SJSA1 (cell line): ENCODE data around the gene PTX4. TPM values are rescaled to one million over a fixed set of nuclear protein-coding genes. Genes with fewer than 3 reads are reported as not detected.
A peak's percentile ranks its signal among the peaks of the same experiment; 100 is the strongest.
"Not testable (repeated sequence)": the region's sequence is repeated elsewhere in the genome, so short reads cannot be mapped to it uniquely, and the experiment has no call there.

Experiments used
- DNase-seq, 2 experiments: peaks; one replicate each; pipeline ENCODE4 v3.0.0-alpha.2; 2015 to 2020; ENCODE audit warnings: low spot score in 2 of 2, low read depth in 1 of 2
- H3K27ac ChIP-seq: fragments of 250-450 bp; sonication (Bioruptor Pico); 2 replicates; pipeline ENCODE4 v1.5.1; 2020; ENCODE audit warnings: mild to moderate bottlenecking, moderate library complexity
- H3K27me3 ChIP-seq: fragments of 250-450 bp; sonication (Bioruptor Pico); replicated peaks from 2 replicates; pipeline ENCODE4 v1.5.1; 2020; ENCODE audit warnings: mild to moderate bottlenecking, moderate library complexity
- H3K36me3 ChIP-seq: fragments of 250-450 bp; sonication (Bioruptor Pico); 2 replicates; pipeline ENCODE4 v1.5.1; 2020; ENCODE audit warnings: mild to moderate bottlenecking
- H3K4me1 ChIP-seq: fragments of 250-450 bp; sonication (Bioruptor Pico); replicated peaks from 2 replicates; pipeline ENCODE4 v1.6.1; 2021; ENCODE audit warnings: mild to moderate bottlenecking
- H3K4me3 ChIP-seq: fragments of 250-450 bp; sonication (Bioruptor Pico); 2 replicates; pipeline ENCODE4 v1.5.1; 2020; ENCODE audit warnings: mild to moderate bottlenecking
- H3K9me3 ChIP-seq: fragments of 250-450 bp; sonication (Bioruptor Pico); replicated peaks from 2 replicates; pipeline ENCODE4 v1.5.1; 2020; ENCODE audit warnings: mild to moderate bottlenecking
- total RNA-seq: library from RNA; depleted of rRNA; stranded (reverse); fragments of >200 nt; shearing (Covaris generic); gene quantifications from 2 replicates; pipeline ENCODE4 v1.2.3, GENCODE V29; 2014

Gene PTX4
- total RNA-seq, 1 experiment from 2014 or later, result not detected

DNA sequence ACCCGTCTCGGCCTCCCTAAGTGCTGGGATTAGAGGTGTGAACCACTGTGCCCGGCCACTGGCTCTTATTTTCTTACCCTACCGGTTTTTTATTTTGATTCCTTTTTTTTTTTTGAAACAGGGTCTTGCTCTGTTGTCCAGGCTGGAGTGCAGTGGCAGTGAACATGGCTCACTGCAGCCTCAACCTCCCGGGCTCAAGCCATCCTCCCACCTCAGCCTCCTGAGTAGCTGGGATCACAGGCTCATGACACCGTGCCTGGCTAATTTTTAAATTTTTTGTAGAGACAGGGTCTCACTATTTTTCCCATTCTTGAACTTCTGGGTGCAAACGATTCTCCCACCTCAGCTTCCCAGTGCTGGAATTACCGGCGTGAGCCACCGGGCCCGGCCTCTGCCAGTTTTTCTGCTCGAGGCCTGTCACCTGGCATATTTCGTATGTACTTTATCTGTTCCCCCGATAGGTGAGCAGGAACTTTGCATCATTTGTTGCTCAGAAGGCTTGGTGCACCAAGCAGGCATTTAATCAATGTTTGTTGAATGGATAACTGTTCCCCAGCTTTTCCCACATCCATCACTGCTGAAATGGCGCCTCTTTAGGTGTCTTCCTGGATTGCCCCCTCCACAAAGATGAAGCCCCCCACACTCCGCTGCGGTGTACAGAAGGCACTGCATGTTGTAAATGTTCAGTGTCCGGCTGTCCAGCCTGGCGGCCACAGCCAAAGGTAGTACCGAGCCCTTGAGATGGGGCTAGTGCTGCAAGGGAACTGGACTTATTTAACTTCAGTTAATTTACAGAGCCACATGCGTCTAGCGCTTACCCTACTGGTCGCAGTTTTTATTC lies 3.6 kb upstream of the PTX4 start:
- Histone ChIP-seq H3K36me3 (peaks cover 32% of the 10 kb centered on the region), H3K27me3 (no peaks in the 10 kb centered on the region), H3K4me1 (peaks cover 13% of the 10 kb centered on the region), H3K4me3 (peak overlapping the region; percentile 66), H3K9me3 (0 out of 2 replicates have a peak, but pooled peaks cover 2% of the 10 kb centered on the region), H3K27ac (no peak overlapping the region)
- DNase-seq, result no peak

GRCh38 chr16:1491327-1491726 lies 2.6 kb upstream of the PTX4 start:
- H3K27ac ChIP-seq, result no peak overlapping the region

GRCh38 chr16:1489077-1489476 lies 333 bp upstream of the PTX4 start:
- H3K4me3 ChIP-seq, result no peak overlapping the region
- H3K27me3 ChIP-seq, result no peaks in the 10 kb centered on the region; the same call in 1 of the 2 replicates
- no peak overlapping the region for H3K27ac ChIP-seq
- no peak for DNase-seq
- H3K4me1 ChIP-seq, result peaks cover 6% of the 10 kb centered on the region
- peaks cover under 1% of the 10 kb centered on the region; the same call in 1 of the 2 replicates for H3K36me3 ChIP-seq
- 0 out of 2 replicates have a peak, but pooled peaks cover 2% of the 10 kb centered on the region for H3K9me3 ChIP-seq

More at GRCh38 chr16:1491327-1491726, 2.6 kb upstream of the PTX4 start:
- Histone ChIP-seq H3K4me1 (peaks cover 13% of the 10 kb centered on the region), H3K4me3 (no peak overlapping the region), H3K9me3 (0 out of 2 replicates have a peak, but pooled peaks cover 2% of the 10 kb centered on the region), H3K36me3 (peaks cover 23% of the 10 kb centered on the region), H3K27me3 (no peaks in the 10 kb centered on the region; the same call in 1 of the 2 replicates)
- no peak for DNase-seq

- peaks cover 5% of the 10 kb centered on the region for H3K4me1 ChIP-seq
- H3K27me3 ChIP-seq, result no peaks in the 10 kb centered on the region; the same call in 1 of the 2 replicates
- DNase-seq, result no peak
- no peak overlapping the region for H3K4me3 ChIP-seq
- H3K9me3 ChIP-seq, result 0 out of 2 replicates have a peak, but pooled peaks cover 2% of the 10 kb centered on the region
- no peaks in the 10 kb centered on the region for H3K36me3 ChIP-seq
- no peak overlapping the region for H3K27ac ChIP-seq
Measured at GRCh38 chr16:1488054-1488601, 616 bp downstream of the PTX4 start.

DNA sequence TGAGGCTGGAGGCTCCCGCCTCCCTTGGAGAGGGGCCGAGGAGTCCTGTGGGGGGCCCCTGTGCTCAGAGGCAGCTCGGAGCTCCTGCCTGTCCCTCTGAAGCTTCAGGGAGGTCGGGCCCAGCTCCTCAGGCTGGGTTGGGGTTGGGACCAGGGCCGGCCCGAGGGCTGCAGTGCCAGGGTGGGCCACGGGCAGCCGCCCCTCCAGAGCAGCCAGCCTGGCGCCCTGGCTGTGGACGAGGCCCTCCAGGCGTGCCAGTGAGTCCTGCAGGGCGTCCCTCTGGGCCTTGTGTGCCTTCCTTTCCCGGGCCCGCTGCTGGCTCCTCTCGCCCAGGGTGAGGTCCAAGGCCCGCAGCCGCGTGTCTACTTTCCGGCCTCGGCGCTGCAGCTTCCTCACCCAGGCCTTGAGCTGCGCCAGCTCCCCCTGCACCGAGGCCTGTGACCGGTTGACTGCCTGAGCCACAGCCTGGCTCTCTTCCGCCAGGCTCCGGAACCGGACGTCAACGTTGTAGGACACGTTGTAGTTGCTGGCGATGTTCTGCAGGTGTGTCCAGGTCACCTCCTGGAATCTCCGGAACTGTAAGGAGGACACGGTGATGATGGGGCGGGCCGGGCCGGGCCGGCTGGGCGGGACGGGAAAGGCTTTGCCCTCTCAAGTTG lies 1.2 kb downstream of the PTX4 start:
- H3K9me3 ChIP-seq, result no peaks in the 10 kb centered on the region
- H3K27me3 ChIP-seq, result no peaks in the 10 kb centered on the region; the same call in 1 of the 2 replicates
- H3K36me3 ChIP-seq, result no peaks in the 10 kb centered on the region
- no peak for DNase-seq
- H3K27ac ChIP-seq, result no peak overlapping the region
- H3K4me3 ChIP-seq, result no peak overlapping the region
- H3K4me1 ChIP-seq, result no peaks in the 10 kb centered on the region; the same call in 1 of the 2 replicates

- Histone ChIP-seq H3K27ac (no peak overlapping the region), H3K4me3 (no peak overlapping the region), H3K27me3 (no peaks in the 10 kb centered on the region; the same call in 1 of the 2 replicates), H3K9me3 (no peaks in the 10 kb centered on the region), H3K36me3 (no peaks in the 10 kb centered on the region), H3K4me1 (peaks cover 4% of the 10 kb centered on the region)
- no peak for DNase-seq
Measured at GRCh38 chr16:1486551-1487390, 2.0 kb downstream of the PTX4 start.

- no peaks in the 10 kb centered on the region for H3K36me3 ChIP-seq
- H3K27me3 ChIP-seq, result no peaks in the 10 kb centered on the region; the same call in 1 of the 2 replicates
- H3K4me3 ChIP-seq, result no peak overlapping the region
- no peak overlapping the region for H3K27ac ChIP-seq
- H3K9me3 ChIP-seq, result no peaks in the 10 kb centered on the region
- peaks cover 4% of the 10 kb centered on the region for H3K4me1 ChIP-seq
- DNase-seq, result no peak
Measured at GRCh38 chr16:1485847-1486496, 2.8 kb downstream of the PTX4 start.

- Histone ChIP-seq H3K36me3 (no peaks in the 10 kb centered on the region), H3K4me3 (no peak overlapping the region), H3K27ac (no peak overlapping the region), H3K9me3 (no peaks in the 10 kb centered on the region), H3K4me1 (peaks cover 4% of the 10 kb centered on the region), H3K27me3 (no peaks in the 10 kb centered on the region; the same call in 1 of the 2 replicates)
- DNase-seq, result peak; percentile 20 to 72
Measured at GRCh38 chr16:1481906-1482835, 6.6 kb downstream of the PTX4 start.

- H3K36me3 ChIP-seq, result peaks cover 10% of the 10 kb centered on the region
- not testable (repeated sequence) for H3K4me3 ChIP-seq, H3K27me3 ChIP-seq, H3K9me3 ChIP-seq, H3K27ac ChIP-seq, DNase-seq
- peaks cover 24% of the 10 kb centered on the region for H3K4me1 ChIP-seq
Measured at GRCh38 chr16:1478937-1479336, 9.8 kb downstream of the PTX4 start.

DNA sequence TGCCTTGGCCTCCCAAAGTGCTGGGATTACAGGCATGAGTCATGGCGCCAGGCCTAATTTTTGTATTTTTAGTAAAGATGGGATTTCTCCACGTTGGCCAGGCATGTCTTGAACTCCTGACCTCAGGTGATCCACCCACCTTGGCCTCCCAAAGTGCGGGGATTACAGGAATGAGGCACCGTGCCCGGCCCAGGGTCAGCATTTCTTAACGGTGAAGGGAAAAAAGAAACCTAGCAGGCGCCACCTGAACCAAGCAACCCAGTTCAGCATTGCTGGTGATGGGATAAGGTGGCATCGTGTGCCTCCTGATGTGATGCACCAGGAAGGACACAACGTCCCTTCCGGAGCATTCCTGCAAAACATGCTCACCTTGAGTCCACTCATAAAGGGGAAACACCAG lies 11.7 kb downstream of the PTX4 start:
- peaks cover 26% of the 10 kb centered on the region for H3K4me1 ChIP-seq
- H3K9me3 ChIP-seq, result no peaks in the 10 kb centered on the region
- no peak for DNase-seq
- H3K27me3 ChIP-seq, result no peaks in the 10 kb centered on the region
- no peak overlapping the region for H3K4me3 ChIP-seq
- no peak overlapping the region for H3K27ac ChIP-seq
- peaks cover 10% of the 10 kb centered on the region for H3K36me3 ChIP-seq

DNA sequence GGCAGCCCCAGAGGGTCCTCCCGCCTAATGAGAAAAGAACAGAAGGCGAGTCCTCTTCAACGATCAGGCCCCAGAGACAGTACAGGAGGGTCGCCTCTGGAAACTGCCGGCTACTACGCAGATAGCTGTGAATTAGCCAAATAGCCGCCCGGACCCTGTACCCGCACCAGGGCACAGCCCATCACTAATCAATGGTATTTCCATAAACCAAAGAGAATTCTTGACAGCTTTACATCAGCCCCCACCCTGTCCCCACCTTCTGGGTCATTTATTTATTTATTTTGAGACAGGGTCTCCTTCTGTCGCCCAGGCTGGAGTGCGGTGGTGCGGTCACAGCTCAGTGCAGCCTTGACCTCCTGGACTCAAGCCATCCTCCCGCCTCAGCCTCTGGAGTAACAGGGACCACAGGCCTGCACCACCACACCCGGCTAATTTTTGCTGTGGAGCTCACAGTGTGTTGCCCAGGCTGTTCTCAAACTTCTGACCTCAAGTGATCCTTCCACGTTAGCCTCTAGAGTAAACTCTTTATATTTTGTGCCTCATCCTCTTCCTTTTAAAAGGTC lies 13.1 kb downstream of the PTX4 start:
- H3K4me1 ChIP-seq, result peaks cover 23% of the 10 kb centered on the region
- H3K27ac ChIP-seq, result peak overlapping the region; percentile 77
- H3K27me3 ChIP-seq, result no peaks in the 10 kb centered on the region
- H3K9me3 ChIP-seq, result no peaks in the 10 kb centered on the region
- peaks cover 10% of the 10 kb centered on the region for H3K36me3 ChIP-seq
- no peak for DNase-seq
- peak overlapping the region; percentile 94 for H3K4me3 ChIP-seq
